ENCODE data around the gene SLC6A11. TPM values are rescaled to one million over a fixed set of nuclear protein-coding genes. Genes with fewer than 3 reads are reported as not detected.

SLC6A11 gene
- total and polyA plus RNA-seq, 12 donors = 0.05 TPM; not detected in 11

DNA sequence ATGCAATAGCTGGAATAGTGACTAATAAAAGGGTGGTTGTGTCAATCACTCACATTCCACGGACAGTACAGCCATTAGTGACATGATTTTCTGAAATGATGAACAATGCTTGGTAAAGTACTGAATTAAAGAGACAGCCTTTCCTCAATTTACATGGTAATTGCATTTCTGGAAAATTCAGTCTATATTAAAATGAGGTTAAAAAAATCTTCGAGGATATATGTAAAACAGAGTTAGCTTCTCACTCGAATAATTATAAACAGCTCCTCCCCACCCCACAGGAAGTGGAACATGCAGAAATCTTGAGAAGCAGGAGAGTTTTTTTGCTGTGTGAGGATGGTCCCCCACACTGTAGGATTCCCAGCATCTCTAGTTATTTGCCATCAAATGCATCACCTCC, 42.1 kb downstream of the SLC6A11 start:
- WGBS, 2 donors = 49 to 61% methylated on average over 3 of the region's 3 CpGs
- DNase-seq = no peak
- intact Hi-C loops (cut with DNase I) = no loop called here

DNA sequence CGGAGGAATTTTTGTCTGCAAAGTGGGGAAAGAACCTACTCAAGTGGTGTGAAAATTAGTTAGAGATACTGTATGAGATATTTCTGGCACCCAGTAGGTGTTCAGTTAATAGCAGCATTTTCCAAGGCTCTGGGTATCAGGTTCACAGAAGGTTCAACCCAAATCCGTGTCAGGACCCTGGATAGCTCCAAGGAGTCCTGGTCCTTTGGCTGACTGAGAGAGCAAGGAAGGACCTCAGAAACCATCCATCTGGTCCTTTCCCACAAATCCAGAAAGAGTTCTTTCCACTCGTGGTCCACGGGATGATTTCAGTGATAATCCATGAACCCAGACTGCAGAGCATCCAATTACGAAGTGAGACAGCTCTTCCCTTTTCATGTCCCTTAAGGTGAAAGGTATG, 51.4 kb downstream of the SLC6A11 start:
- ATAC-seq = no peak

More for the DNA sequence above, 42.1 kb downstream of the SLC6A11 start:
- Histone ChIP-seq H3K27ac (no peak overlapping the region), H3K4me1 (no peaks in the 10 kb centered on the region), H3K36me3 (no peaks in the 10 kb centered on the region), H3K4me3 (no peak overlapping the region), H3K9me3 (no peaks in the 10 kb centered on the region), H3K27me3 (peaks cover 0 to 54% (median 30%) of the 10 kb centered on the region in 7 donors)
- ATAC-seq = no peak
- TF ChIP-seq, protein P1, sequence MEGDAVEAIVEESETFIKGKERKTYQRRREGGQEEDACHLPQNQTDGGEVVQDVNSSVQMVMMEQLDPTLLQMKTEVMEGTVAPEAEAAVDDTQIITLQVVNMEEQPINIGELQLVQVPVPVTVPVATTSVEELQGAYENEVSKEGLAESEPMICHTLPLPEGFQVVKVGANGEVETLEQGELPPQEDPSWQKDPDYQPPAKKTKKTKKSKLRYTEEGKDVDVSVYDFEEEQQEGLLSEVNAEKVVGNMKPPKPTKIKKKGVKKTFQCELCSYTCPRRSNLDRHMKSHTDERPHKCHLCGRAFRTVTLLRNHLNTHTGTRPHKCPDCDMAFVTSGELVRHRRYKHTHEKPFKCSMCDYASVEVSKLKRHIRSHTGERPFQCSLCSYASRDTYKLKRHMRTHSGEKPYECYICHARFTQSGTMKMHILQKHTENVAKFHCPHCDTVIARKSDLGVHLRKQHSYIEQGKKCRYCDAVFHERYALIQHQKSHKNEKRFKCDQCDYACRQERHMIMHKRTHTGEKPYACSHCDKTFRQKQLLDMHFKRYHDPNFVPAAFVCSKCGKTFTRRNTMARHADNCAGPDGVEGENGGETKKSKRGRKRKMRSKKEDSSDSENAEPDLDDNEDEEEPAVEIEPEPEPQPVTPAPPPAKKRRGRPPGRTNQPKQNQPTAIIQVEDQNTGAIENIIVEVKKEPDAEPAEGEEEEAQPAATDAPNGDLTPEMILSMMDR (IDR thresholded peaks at IDR 0.05) = no peak

DNA sequence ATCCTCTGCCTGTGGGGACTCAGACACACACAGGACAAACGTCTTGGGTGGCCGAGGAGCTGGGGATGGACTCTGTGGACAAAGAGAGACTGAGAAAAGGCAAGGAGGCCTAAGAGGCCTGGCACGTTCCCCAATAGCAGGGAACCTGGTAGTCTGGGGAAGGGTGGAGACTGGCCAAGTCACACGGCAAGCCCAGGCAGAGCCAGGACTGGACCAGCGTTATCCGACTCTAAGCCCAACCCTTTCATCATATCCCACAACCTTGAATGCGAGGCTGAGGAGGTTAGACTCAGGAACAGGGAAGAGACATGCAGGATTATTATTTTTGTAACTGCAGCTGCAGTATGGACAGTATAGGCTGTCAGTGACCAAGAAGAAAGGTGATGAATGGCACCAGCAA, 53.4 kb downstream of the SLC6A11 start:
- ATAC-seq = no peak
- H3K36me3 ChIP-seq = no peaks in the 10 kb centered on the region
- intact Hi-C loops (cut with DNase I) = no loop called here
- H3K27ac ChIP-seq = no peak overlapping the region
- WGBS, 2 donors = 58 to 63% methylated on average over 7 of the region's 7 CpGs
- no peak for DNase-seq
- H3K4me1 ChIP-seq = no peaks in the 10 kb centered on the region
- no peak overlapping the region for H3K4me3 ChIP-seq
- peaks cover 0 to 31% (median 20%) of the 10 kb centered on the region in 7 donors for H3K27me3 ChIP-seq
- H3K9me3 ChIP-seq = no peaks in the 10 kb centered on the region
- TF ChIP-seq, protein P1 (IDR thresholded peaks at IDR 0.05) = no peak

More for the DNA sequence above, 51.4 kb downstream of the SLC6A11 start:
- Histone ChIP-seq H3K36me3 (no peaks in the 10 kb centered on the region), H3K27me3 (peaks cover 0 to 34% (median 13%) of the 10 kb centered on the region in 7 donors), H3K27ac (no peak overlapping the region), H3K4me3 (no peak overlapping the region), H3K4me1 (no peaks in the 10 kb centered on the region), H3K9me3 (no peaks in the 10 kb centered on the region)
- TF ChIP-seq, protein P1 (IDR thresholded peaks at IDR 0.05) = no peak
- 36 to 40% methylated on average over 5 of the region's 5 CpGs for WGBS, 2 donors
- DNase-seq = no peak
- intact Hi-C loops (cut with DNase I) = no loop called here

DNA sequence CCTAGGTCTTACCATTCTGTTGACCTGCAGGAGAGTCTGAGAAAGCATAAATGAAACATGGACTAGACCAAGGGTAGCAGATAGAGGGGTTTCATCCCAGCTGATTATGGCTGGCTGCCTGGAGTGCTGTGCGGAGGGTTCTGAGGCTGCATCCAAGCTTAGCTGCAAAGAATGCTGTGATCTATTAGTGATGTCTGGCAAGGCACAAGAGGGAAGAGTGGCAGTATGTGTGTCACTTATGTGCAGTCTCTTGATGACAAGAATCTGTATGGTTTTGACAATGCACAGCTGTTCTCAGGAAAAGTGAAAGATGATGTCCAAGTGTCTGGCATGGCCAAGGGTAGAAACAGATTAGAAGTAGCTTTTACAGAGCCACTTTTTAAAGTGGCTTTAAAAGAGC, 54.3 kb downstream of the SLC6A11 start:
- Histone ChIP-seq H3K27me3 (peaks cover 0 to 31% (median 18%) of the 10 kb centered on the region in 7 donors), H3K9me3 (no peaks in the 10 kb centered on the region), H3K36me3 (no peaks in the 10 kb centered on the region), H3K4me1 (no peaks in the 10 kb centered on the region), H3K27ac (no peak overlapping the region), H3K4me3 (no peak overlapping the region)
- ATAC-seq = no peak
- TF ChIP-seq, protein P1 (IDR thresholded peaks at IDR 0.05) = no peak
- intact Hi-C loops (cut with DNase I) = loop anchor here in 1 of 10 donors (10.0 kb wide), 1 partner anchor 95 kb away; no protein-coding TSS in a partner anchor
- 83 to 90% methylated on average over 1 of the region's 1 CpG for WGBS, 2 donors
- DNase-seq = no peak
